Type B pancreatic cell (in vitro differentiated cells): ENCODE data around the gene PRKX. TPM values are rescaled to one million over a fixed set of nuclear protein-coding genes. Genes with fewer than 3 reads are reported as not detected.
"Not testable (repeated sequence)": the region's sequence is repeated elsewhere in the genome, so short reads cannot be mapped to it uniquely, and the experiment has no call there.

Source experiments
- DNase-seq: peaks from one replicate; pipeline ENCODE4 v3.0.0; 2021; ENCODE audit warnings: mixed read lengths; ENCODE audit not compliant: unreplicated experiment; ENCODE audit errors: extremely low spot score
- H3K27ac Mint-ChIP-seq: 2 replicates; pipeline ENCODE4 v1.8.0; 2021; ENCODE audit warnings: mild to moderate bottlenecking, mixed read lengths
- H3K27me3 Mint-ChIP-seq: 2 replicates; pipeline ENCODE4 v1.8.0; 2021; ENCODE audit warnings: mixed read lengths
- H3K36me3 Mint-ChIP-seq: 2 replicates; pipeline ENCODE4 v1.8.0; 2021; ENCODE audit warnings: mixed read lengths
- H3K4me1 Mint-ChIP-seq: one replicate; pipeline ENCODE4 v1.8.0; 2021; ENCODE audit warnings: mixed read lengths; ENCODE audit not compliant: unreplicated experiment
- H3K4me3 Mint-ChIP-seq: 2 replicates; pipeline ENCODE4 v1.8.0; 2021; ENCODE audit warnings: mild to moderate bottlenecking, mixed read lengths
- H3K9me3 Mint-ChIP-seq: 2 replicates; pipeline ENCODE4 v1.8.0; 2021; ENCODE audit warnings: mixed read lengths
- total RNA-seq: library from RNA; stranded (reverse); gene quantifications from 2 replicates; pipeline ENCODE4 v1.2.1, GENCODE V29; 2021; ENCODE audit warnings: low replicate concordance
- TF ChIP-seq, protein P1 (sequence below): fragments of 200-600 bp; sonication (generic); conservative IDR thresholded peaks from 2 replicates; pipeline ENCODE4 v1.5.0; 2021; ENCODE audit warnings: antibody characterized with exemption, mild to moderate bottlenecking

PRKX gene
- total RNA-seq, 1 donor from 2014 or later = 78.9 TPM

DNA sequence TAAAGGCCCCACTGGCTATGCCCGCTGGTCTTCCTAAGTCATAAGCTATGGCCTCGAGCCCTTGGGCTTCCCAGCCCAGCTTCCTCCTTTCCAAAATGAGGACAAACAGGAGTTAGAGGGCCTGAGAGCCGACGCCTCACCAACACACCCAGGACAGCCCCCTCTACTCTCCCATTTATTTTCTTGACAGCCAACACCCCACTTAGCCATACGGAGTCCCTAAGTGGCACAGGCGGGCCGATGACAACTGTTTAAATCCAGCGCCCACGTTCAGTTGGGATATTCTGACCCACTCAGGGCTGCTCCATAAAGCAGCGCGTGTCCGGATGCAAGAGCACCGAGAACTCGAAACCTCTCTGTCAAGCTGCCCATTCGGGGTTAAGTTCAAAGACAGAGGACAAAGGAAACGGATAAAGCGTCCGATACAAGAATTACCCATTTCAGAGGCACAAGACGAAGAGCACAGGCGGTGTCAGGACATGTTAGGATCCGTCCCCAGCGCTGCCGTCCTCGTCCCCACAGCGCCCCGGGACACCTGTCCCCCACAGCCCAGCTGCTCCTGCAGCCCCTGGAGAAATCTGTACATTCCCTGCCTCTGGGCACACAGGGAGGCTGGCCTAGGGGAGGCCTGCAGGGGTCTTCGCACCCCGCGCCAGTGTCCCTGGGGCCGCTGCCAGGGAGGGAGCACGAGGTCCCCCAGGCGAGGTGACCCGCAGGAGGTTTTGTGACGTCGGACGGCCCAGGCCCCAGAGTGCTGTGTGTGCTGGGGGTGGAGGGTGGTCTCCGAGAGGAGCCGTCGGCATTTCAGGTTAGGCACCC, 1.2 kb downstream of the PRKX start:
- Mint-ChIP-seq H3K27me3 (peaks cover 4% of the 10 kb centered on the region), H3K9me3 (no peaks in the 10 kb centered on the region), H3K4me3 (peak overlapping the region; percentile 100), H3K4me1 (peaks cover 10% of the 10 kb centered on the region), H3K27ac (peak overlapping the region; percentile 97), H3K36me3 (peaks cover 3% of the 10 kb centered on the region)
- TF ChIP-seq, protein P1, sequence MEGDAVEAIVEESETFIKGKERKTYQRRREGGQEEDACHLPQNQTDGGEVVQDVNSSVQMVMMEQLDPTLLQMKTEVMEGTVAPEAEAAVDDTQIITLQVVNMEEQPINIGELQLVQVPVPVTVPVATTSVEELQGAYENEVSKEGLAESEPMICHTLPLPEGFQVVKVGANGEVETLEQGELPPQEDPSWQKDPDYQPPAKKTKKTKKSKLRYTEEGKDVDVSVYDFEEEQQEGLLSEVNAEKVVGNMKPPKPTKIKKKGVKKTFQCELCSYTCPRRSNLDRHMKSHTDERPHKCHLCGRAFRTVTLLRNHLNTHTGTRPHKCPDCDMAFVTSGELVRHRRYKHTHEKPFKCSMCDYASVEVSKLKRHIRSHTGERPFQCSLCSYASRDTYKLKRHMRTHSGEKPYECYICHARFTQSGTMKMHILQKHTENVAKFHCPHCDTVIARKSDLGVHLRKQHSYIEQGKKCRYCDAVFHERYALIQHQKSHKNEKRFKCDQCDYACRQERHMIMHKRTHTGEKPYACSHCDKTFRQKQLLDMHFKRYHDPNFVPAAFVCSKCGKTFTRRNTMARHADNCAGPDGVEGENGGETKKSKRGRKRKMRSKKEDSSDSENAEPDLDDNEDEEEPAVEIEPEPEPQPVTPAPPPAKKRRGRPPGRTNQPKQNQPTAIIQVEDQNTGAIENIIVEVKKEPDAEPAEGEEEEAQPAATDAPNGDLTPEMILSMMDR = no peak
- DNase-seq = no peak

DNA sequence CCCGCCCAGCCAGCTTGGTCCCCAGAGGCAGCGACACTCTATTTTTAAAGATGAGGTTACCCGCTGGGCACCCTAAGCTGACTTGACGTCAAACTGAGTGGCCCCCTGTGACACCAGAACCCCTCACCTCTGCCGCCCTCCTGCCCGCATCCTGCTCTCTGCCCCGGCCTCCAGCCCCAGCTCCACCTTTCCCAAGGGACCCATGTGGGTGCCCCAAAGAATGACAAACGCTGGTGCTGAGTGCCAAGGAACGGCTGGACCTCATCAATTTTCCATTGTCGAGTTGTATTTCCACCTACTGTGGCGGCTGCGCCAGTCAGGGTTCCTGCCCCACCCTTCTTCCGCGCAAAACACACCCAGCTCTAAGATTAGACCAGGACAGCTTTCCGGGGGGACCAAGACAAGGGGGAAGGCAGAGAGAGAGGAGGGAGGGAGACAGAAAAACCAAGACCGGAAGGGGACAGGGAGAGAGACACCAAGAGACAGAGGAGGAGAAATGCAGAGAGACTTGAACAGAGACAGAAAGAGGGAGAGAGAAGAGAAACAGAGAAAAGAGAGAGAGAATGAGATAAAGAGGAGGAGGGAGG, 2.0 kb downstream of the PRKX start:
- peaks cover 4% of the 10 kb centered on the region for H3K27me3 Mint-ChIP-seq
- TF ChIP-seq, protein P1 = no peak
- H3K9me3 Mint-ChIP-seq = no peaks in the 10 kb centered on the region
- DNase-seq = no peak
- H3K4me3 Mint-ChIP-seq = peak overlapping the region; percentile 100
- H3K27ac Mint-ChIP-seq = peak overlapping the region; percentile 97
- H3K36me3 Mint-ChIP-seq = peaks cover 3% of the 10 kb centered on the region
- H3K4me1 Mint-ChIP-seq = peaks cover 10% of the 10 kb centered on the region

DNA sequence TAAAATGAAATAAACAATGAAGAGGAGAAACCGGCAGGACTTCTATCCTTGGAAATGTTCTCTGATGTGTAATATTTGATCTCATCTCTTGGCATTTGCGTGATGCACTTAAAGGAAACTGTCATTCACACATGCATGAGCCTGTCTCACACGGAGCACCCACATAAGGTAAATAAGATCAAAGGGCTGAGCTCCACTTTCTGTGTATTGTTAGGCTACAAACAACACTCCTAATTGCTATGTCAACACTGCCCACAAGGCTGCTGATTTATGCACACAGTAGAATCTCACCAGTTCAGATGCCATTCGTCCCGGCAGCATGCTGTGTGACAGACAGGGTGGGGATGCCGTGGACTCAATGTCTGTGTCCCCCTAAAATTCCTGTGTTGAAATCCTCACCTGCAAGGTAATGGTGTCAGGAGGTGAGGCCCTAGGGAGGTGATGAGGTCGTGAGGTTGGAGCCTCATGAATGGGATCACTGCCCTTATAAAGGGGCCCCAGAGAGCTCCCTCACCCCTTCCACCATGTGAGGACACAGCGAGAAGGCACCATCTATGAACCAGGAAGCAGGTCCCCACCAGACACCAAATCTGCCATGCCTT, 5.7 kb downstream of the PRKX start:
- Mint-ChIP-seq H3K36me3 (peaks cover 12% of the 10 kb centered on the region), H3K27ac (peak overlapping the region; percentile 74), H3K4me1 (peaks cover 14% of the 10 kb centered on the region)
- not testable (repeated sequence) for H3K27me3 Mint-ChIP-seq, DNase-seq, H3K4me3 Mint-ChIP-seq, H3K9me3 Mint-ChIP-seq

DNA sequence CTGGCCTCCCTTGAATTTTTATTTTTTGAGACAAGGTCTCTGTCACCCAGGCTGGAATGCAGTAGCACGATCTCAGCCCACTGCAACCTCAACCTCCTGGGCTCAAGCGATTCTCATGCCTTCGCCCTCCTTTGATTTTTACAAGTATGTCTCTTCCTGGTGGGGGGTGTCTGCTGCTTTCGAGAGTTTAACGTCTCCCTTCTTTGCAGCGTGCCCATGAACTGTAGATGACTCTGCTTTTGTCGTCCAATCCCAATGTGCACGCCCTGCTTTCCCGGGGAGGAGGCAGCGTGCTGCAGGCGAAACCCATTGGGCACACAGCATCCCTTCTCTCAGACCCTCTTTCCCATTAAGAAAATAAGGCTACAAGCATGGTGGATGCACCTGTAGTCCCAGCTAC, 7.0 kb downstream of the PRKX start:
- H3K4me3 Mint-ChIP-seq = no peak overlapping the region
- H3K27ac Mint-ChIP-seq = no peak overlapping the region
- H3K36me3 Mint-ChIP-seq = peaks cover 8% of the 10 kb centered on the region
- H3K27me3 Mint-ChIP-seq = no peaks in the 10 kb centered on the region
- no peaks in the 10 kb centered on the region for H3K9me3 Mint-ChIP-seq
- TF ChIP-seq, protein P1 = no peak
- no peak for DNase-seq
- H3K4me1 Mint-ChIP-seq = peaks cover 9% of the 10 kb centered on the region

DNA sequence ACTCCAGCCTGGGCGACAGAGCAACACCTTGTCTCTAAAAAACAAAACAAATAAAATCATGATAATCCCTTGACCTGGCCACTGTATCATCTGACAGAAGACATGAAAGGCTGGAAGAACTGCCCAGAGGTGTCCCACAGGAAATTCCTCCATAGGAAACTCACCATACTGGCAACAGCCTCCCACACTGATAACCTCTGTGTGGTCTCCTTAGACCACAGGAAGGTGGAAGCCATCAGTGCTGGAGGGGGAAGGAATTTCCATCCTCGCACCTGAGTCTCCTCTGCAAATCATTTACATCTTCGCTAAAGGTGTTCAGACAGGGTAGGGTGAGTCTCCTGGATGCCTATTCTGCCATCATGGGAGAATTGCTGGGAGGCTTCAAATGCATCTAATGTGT, 10.2 kb downstream of the PRKX start:
- not testable (repeated sequence) for H3K4me3 Mint-ChIP-seq, H3K9me3 Mint-ChIP-seq, H3K27ac Mint-ChIP-seq, DNase-seq, H3K27me3 Mint-ChIP-seq
- Mint-ChIP-seq H3K36me3 (peaks cover 16% of the 10 kb centered on the region), H3K4me1 (peaks cover 20% of the 10 kb centered on the region)

DNA sequence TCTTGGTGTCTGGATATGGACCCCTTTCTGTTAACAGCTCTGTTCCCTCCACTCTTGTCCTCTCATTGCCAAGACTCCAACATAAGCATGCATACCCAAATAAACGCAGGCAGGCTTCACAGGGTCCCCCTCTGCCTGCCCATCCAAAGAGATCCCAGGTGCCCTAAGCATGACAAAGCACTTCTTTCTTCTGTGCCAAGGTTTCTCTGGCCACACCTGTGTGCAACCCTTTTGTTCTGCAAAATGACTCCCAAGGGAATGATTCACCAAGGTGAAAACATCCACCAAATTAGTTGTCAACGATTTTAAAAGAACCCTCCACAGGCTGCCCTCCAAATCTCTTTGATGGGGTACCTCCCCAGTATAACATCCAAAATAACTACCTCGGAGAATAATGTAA, 11.4 kb downstream of the PRKX start:
- H3K27me3 Mint-ChIP-seq, H3K4me3 Mint-ChIP-seq, DNase-seq, H3K27ac Mint-ChIP-seq, H3K9me3 Mint-ChIP-seq: not testable (repeated sequence)
- Mint-ChIP-seq H3K36me3 (peaks cover 25% of the 10 kb centered on the region), H3K4me1 (peaks cover 27% of the 10 kb centered on the region)

DNA sequence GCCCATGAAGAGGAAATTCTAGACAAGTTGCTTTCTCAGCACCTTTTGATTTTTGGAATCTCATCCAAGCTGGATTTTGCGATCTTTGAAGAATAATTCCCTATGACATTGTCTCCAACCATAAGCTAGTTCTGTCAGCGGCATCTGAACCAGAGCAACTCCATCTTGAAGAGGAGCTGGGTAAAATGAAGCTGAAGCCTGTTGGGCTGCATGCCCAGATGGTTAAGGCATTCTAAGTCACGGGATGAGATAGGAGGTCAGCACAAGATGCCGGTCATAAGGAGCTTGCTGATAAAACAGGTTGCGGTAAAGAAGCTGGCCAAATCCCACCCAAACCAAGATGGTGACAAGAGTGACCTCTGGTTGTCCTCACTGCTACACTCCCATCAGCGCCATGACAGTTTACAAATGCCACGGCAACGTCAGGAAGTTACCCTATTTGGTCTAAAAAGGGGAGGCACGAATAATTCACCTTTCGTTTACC, 12.0 kb downstream of the PRKX start:
- not testable (repeated sequence) for H3K4me3 Mint-ChIP-seq, H3K27ac Mint-ChIP-seq, DNase-seq, H3K9me3 Mint-ChIP-seq, H3K27me3 Mint-ChIP-seq
- Mint-ChIP-seq H3K4me1 (peaks cover 28% of the 10 kb centered on the region), H3K36me3 (peaks cover 26% of the 10 kb centered on the region)
